HG03439 (cell line): ENCODE measurements around the gene CLEC4F.
"Not testable (repeated sequence)": the region's sequence is repeated elsewhere in the genome, so short reads cannot be mapped to it uniquely, and the experiment has no call there.

Experiments
- ATAC-seq: cut with Tn5 transposase; IDR thresholded peaks from one replicate; pipeline ENCODE4 v1.9.1; 2021; ENCODE audit warnings: mild to moderate bottlenecking, moderate library complexity; ENCODE audit not compliant: unreplicated experiment

Gene CLEC4F

DNA sequence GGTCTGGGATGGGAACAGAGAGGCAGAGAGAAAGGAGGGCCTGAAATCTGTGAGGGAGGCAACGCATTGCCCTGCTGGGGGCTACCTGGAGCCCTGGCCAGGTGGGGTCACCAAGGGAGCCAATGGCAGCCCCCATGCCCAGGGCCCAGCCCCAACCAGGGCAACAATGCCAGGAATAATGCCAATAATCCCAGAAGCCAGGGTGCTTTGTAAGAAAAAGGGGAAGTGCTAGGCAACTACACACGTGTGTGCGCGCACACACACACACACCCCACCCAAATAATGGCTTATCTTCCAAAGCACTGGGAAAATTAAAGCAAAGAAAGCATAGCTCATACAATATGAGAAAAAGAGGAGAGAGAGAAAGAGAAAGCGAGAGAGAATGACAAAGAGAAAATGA is 7.0 kb upstream of the CLEC4F start:
- no peak for ATAC-seq

DNA sequence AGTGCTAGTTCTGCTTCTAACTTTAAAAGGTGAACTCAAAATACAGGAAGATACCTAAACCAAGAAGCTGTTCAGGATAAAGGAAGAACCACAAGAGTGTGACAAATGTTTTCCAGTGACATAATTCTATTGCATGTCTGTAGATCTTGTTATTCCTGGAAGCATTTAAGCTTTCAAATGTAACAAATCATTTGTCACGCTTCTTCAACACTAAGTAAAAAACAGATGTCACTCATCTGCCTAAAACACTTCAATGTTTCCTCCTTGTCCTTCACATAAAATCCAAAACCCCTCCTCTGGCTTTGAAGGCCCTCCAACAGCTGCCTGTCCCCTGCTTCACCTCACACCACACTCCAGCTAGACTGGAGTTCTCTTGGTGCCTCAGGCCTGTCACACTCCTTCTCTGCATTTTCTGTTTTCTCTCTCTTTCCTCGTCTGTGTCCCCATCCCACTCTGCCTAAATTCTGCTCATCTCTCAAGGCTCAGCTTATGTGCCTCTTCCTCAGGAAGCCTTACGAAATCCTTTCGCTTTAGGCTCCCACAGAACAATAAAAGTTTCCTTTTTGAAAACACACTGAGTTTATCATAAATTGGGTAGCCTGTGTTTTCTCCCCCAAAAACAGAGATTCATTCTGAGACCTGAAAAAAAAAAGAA is 6.4 kb upstream of the CLEC4F start:
- ATAC-seq, result no peak

DNA sequence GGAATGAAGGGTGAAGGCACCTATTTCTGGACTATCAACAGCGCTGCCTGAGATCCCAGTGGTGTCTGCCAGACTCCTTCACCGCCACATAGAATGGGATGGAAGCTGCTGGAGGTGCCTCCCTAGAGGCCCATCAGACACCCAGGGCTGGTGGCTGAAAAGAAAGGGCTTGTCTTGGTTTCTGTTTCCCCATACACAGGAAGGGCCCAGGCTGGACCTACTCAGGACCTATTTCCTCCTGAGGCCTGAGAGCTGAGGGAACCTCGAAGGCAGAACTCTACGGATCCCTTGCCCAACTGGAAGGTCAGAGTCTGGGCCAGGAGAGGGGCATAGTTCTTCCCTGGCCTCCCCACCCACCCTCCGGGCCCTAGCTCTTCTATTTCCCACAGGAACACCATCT is 2.9 kb upstream of the CLEC4F start:
- ATAC-seq, result no peak

DNA sequence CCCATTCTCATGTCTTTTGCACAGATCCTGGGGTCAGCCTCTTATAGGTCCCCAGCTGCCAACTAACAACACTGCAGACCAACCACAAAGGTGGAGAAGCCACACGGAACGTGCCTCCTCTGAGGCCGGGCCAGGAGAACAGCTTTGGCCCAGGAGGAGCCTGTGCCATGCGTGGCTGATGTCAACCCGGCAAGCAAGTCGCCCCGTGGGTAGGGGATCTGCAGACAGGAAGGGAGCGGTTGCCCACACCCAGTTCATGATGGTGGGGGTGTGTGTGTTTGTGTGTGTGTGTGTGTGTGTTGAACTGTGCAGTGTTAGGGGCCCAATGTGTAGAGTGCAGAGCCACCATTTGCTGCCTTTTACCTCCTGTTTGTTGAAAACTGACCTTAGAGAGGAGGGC is 2.4 kb upstream of the CLEC4F start:
- ATAC-seq, result no peak

DNA sequence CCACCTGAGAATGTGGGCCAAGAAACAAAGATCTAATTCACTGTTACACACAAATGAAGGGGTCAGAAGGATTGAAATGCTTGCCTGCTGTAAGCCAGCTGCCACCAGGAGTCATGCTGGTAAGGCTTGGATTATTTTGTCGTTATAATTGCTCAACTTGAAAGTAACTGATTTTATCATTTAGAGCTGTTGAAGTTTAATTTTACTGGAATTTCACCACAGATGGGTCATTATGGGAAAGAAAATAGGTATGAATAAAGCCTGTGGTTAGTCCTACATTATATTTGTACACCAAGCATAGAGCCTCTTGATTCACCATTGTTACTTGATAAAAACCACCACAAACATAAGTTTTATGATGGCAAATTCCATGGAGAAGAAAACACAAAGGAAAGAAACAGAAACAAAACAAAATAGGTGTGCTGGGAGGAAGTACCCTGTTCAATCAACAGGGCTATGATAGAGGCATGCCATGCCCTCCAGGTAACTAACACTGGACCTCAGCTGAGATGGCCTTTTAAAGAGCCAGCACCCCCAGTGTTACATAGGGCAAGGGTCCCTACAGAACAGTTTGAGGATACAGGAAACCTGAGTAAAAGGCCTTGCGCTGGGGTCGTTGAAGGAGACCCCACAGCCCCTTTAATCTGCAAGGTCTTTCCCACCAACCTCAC is 3.0 kb downstream of the CLEC4F start:
- ATAC-seq, result no peak

DNA sequence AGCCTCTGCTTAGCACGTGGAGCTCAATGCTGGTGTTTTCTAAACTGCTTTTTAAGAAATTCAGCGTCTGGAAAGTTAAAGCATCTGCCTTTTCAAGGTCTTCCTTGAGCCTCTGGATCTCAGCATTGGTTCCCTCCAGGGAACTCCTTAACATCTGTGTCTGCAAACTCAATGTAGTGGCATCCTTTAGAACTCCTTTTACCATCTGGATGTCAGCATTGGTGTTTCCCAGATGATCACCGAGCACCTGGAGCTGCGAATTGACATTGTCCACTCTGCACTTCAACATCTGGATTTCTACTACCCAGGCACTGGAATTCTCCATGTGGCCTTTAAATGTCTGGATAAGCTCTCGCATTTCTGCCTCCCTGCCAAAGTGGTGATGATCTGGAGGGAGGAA is 3.7 kb downstream of the CLEC4F start:
- ATAC-seq, result no peak

DNA sequence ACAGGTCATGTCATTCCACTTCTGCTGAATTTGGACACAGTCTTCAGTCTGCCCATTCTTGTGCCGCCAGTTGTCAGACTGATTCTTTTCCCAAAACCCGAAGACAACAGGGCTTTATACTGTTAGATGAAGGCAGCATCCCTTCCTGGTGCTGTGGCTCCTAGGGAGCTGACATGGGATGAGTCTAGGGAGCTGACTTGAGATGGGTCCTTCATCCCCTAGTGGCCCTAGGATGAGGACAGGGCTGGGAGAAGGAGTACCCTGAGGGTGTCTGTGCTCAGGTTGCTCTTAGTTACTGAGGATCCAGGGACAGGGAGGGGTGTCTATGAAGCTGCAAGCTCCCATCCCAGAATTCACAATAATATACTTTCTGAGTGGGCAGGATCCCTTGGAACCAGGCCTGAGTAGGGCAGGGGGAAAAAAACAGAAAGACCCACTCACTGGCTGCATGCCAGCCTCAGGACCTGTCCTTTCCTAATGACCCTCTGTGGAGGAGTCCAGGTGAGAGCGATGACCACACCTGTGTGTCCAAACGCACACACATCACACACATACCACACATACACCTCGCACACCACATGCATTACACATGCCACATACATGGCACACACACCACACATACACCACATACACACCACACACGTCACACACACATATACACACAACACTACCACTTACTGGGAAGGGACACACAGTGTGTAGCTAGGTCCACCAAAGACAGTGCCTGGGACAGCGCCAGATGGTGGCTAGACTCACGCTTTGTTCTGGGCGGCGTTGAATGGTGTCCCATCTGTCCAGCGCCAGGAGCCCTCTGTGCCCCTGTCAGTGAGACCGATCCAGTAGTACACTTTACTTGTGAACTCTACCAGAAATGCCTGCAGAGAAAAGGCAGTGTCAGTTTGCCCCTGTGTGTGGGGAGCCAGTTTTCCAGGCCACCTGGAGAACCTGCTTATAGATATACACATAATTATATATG is 11.1 kb downstream of the CLEC4F start:
- ATAC-seq, result no peak

DNA sequence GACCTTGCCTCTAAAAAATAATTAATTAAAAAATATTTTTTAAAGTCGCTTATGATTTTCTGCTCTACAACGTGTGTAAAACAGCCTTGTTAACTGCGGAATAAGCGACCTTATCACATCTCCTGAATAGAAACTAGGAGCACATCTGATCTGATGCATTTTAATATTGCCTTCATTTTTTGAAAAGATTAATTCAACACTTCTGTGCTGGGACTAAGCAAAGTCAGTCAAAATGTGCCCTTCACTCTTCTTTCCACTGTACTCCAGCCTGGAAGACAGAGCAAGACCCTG is 12.6 kb downstream of the CLEC4F start:
- ATAC-seq, result no peak

DNA sequence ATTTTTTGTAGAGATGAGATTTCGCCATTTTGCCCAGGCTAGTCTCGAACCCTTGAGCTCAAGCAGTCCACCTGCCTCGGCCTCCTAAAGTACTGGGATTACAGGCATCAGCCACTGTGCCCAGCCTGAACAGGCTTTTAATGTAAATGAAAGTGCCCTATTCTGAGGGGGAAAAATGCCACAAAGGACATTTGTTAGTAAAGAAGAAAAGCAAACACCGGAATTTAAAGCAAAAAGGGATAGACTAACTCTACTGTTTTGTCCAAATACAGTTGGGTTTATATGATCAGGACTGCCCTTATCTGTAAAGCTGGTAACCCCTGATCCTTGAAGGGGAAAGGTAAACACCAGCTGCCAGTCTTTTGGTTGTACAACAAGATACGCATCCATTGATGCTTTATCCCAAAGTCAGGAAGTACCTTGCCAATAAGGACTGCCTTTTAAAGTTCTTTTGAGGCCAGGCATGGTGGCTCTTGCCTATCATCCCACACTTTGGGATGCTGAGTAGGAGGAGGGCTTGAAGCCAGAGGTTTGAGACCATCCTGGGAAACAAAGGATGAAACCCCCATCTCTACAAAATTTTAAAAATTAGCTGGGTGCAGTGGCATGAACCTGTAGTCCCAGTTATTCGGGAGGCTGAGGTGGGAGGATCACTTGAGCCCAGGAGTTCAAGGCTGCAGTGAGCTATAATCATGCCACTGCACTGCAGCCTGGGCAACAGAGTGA is 13.1 kb downstream of the CLEC4F start:
- no peak for ATAC-seq

DNA sequence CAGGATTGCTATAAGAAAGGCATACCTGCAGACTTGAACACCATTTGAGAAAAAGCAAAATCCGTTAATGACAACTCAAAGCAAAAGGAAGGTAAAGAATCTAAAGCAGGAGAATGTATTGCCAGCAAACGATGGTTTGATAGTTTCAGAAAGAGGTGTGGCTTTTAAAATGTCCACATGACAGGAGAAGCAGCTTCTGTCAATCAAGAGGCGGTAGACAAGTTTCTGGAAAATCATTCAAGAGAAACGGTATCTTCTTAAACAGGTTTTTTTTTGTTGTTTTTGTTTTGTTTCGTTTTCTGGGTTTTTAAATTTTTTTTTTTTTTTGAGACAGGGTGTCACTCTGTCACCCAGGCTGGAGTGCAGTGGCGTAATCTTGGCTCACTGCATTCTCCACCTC is 13.8 kb downstream of the CLEC4F start:
- no peak for ATAC-seq

DNA sequence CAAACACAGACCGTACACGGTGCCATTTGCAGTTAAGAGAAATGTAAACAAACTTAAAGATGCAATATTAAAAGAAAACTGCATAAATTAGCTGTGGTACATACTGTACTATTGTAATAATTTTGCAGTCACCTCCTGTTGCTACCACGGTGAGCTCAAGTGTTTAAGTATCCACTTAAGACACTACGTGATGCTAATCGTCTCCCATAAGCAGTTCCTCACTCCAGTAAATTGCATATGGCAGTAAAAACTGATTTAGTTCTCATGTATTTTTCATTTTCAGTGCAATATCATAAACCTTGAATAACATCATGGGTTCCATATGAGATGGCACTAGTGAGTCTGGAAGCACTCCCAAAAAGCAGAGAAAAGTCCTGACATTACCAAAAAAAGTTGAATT is 14.4 kb downstream of the CLEC4F start:
- ATAC-seq, result no peak

DNA sequence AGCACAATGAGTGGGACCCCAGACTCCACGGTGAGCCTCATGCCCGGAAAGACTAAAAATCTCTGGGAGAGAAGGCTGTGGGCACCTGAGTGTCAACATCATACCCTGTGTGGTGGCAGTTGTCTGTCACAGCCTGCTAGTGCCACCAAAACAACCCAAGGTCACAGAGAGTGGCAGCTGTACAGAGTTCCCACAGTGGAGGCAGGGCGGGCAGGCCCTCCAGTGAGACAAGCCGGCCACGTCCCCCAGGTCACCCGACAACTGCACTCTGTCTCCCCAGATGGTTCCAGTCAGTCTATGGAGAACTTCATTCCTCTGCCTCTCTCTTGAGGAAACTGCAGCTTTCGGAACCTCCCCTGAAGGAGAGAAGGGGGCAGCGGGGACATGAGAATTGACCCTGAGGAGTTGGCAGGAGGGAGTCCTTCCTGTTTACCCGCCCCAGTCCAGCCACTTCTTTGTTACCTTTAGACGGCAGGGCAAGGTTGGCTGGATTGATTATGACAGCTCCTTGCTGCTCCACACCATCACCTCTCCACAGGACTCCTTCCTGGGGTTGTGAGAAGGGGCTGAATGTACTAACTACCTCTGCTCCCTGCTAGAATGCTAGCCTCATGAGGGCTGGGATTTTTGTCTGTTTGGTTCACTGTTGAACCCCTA is 18.7 kb downstream of the CLEC4F start:
- no peak for ATAC-seq

DNA sequence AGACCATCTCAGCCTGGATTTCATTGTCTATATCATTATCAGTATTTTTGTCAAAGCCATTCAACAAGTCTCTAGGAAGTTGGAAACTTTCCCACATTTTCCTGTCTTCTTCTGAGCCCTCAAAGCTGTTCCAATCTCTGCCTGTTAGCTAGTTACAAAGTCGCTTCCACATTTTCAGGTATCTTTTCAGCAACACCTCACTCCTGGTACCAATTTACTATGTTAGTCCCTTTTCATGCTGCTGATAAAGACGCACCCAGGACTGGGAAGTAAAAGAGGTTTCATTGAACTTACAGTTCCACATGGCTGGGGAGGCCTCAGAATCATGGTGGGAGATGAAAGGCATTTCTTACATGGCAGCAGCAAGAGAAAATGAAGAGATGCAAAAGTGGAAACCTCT is 20.7 kb downstream of the CLEC4F start:
- ATAC-seq, result no peak

DNA sequence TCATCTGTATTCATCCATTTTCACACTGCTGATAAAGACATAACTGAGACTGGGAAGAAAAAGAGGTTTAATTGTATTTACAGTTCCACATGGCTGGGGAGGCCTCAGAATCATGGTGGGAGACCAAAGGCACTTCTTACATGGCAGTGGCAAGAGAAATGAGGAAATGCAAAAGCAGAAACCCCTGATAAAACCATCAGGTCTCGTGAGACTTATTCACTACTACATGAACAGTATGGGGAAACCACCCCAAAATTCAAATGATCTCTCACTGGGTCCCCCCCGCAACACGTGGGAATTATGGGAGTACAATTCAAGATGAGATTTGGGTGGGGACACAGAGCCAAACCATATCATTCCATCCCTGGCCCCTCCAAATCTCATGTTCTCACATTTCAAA is 22.4 kb downstream of the CLEC4F start:
- not testable (repeated sequence) for ATAC-seq

DNA sequence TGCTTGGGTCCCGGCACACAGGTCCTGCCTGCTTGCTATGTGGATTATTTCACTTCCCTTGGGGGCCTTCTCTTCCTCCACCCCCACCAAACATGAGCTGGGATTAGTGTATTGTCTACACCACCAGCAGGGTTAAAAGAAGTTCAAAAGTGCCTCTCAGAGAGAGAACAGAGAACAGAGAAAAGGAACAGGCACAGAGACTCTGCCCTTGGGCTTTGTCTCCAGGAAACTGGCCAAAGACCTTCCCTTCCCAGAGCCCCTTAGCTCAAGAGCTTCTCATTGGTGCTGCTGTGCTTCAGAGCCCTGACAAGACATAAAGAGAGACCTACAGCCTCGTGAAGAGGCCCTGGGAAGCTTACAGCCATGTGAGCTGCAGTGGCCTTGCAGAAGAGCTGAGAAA is 22.9 kb downstream of the CLEC4F start:
- no peak for ATAC-seq

DNA sequence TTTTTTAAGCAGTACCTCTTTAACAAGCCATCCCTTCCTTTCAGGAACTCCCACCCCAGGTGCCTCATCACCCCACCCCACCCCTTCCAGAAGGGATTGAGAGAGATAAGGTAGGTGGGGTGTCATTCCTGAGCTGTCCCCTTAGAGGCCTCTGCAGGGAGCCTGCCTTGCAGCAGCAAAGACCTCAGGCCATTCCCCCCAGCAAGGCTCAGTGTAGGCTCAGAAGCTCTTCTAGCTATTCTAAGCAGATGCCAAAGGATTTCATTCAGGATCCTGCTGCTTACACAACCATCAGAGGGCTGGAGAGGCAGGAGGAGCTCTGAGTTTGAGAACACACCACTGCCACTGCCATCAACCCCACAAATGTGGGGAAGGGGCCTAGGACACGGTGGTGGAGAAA is 24.1 kb downstream of the CLEC4F start:
- no peak for ATAC-seq

DNA sequence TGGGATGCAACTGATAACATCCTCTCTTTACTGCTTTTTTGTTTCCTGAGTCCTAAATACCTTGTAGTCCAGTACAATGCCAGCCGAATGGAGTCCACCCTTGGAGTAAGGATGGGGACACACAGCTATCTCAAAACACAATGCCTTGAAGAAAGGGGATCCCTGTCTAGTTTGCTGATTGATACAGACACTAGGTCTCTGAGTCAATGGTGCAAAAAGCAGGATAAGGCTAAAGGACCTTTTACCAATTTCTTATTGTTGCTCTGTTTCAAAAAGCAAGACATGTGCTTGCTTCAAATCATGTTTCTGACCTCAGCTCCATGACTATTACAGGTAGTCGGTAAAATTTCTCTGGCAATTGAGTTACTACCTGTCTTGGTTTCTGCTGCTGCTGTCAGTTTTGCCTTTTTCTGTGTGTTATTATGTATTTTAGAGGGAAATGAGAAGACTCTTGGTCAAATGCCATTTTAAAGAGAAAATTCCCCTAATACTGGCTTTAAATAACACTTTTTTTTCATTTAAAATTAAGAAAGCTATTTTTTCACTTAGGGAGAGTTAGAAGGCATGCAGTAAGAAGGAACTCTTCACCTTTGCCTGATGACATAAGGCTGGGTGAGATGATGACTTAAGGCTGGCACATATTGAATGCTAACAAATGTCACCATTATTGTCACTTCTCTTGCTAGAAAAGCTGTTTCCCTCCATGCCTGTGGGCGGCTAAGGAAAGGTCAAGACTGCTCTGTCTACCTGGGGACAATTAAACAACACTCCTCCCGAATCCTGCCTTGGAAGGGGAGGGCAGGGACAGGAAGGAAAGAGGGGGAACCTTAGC is 25.0 kb downstream of the CLEC4F start:
- ATAC-seq, result no peak

DNA sequence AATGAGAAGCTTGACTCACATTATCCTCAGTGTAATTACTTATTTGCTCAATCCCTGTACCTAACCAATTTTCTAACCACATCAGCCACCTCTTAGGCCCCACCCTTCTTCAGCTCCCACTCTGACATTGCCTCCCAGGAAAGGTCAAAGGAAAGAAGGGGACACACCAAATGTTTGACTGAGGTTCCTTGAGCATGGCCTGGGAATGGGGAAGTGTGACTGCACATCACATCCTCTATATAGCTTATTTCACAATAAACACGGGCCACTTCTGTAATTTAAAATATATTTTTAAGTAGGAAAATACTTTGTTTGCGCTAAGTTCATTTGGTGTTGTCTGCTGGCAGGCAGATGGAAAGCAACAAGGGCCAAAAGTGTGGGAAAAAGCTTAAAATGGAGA is 26.9 kb downstream of the CLEC4F start:
- ATAC-seq, result no peak

DNA sequence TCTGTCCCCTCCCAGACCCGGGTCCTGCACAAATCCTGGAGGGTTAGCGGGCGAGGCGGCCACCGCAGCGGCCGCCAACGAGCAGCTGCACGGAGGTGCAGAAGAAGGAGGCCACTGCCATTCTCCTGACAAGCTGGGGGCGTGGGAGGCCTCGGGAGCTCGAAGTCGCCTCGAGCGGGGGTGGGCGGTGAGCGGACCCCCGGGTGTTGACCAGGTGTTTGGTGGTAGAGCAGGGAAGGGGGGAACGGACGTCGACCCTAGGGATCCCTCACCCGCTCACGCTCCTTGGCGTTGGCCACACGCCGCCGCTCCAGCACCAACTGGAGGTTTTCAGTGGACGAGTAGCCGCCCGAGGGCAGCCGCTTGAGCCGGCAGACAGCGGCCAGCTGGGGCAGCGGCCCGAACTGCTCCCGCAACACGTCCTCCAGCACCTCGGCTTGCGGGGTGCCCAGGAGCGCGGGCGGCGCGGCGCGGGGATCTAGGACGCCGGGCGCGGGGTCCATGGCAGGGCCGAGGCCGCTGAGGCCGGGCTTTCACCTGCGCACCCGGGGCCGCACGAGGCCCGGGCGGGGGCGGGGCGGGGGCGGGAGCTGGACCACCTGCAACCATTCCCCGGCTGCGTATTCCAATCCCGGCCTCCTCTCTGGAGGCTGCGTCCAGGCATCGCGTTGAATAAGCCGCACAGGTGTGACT is 30.1 kb downstream of the CLEC4F start, which contains the start of gene FIGLA:
Gene FIGLA, minus strand, starts transcription at position 508 of the 693 bp plus-strand sequence. Its CDS starts 5 bp downstream, at position 503.
- no peak for ATAC-seq
